K562 (cell line): ENCODE results near the gene DNMT1. TPM values are rescaled to one million over a fixed set of nuclear protein-coding genes. Genes with fewer than 3 reads are reported as not detected.
A peak's percentile ranks its signal among the peaks of the same experiment; 100 is the strongest.

Experiments
- DNMT1 ChIP-seq: fragments of 450-650 bp; IDR thresholded peaks from 2 replicates; pipeline ENCODE4 v1.6.1; 2016; ENCODE audit warnings: antibody characterized with exemption, mild to moderate bottlenecking
- ESRRA ChIP-seq: fragments of 450-650 bp; IDR thresholded peaks from 2 replicates; pipeline ENCODE4 v1.6.1; 2014; ENCODE audit warnings: low read depth, mild to moderate bottlenecking, moderate library complexity, borderline replicate concordance
- KDM1A ChIP-seq, 2 experiments: fragments of 450-650 bp; IDR thresholded peaks; 2 replicates each; pipeline ENCODE4 v1.6.1; 2016; ENCODE audit warnings: mild to moderate bottlenecking in 2 of 2
- TAF15 ChIP-seq: fragments of 200-400 bp; formaldehyde crosslinking; IDR thresholded peaks from 2 replicates; pipeline ENCODE4 v1.6.1; 2017; ENCODE audit warnings: mild to moderate bottlenecking, low read depth, low read length, moderate library complexity
- polyA plus RNA-seq, 8 experiments: library from polyadenylated mRNA; depleted of rRNA in 4 of 8; stranded (reverse) in 5 of 8; unstranded in 3 of 8; fragments of >200 nt; fragmentation: Nextera tagmentation in 2 of 8; fragmentation: Illumina TruSeq in 1 of 8; extraction: Ambion mirVana in 2 of 8; extraction: Trizol in 1 of 8; gene quantifications; 2 replicates each; pipeline versions ENCODE4 v1.2.1 to v1.2.3, GENCODE V29; 2011 to 2014; ENCODE audit warnings: inconsistent platforms in 1 of 8, missing spikeins in 1 of 8
- total RNA-seq, 7 experiments: library from RNA; depleted of rRNA in 6 of 7; stranded (reverse); fragments of >200 nt in 6 of 7; fragmentation: Illumina TruSeq in 2 of 7; extraction: Trizol in 2 of 7; gene quantifications; 2 replicates each; pipeline versions ENCODE4 v1.2.1 to v1.2.3, GENCODE V29; 2011 to 2021; ENCODE audit warnings: low replicate concordance in 1 of 7
- TF ChIP-seq, protein P1 (sequence below), 2 experiments: fragments of 450-650 bp; formaldehyde crosslinking in 1 of 2; IDR thresholded peaks; 2 replicates each; pipeline versions ENCODE4 v1.4.0 to v1.6.1; 2014 to 2020; ENCODE audit warnings: mild to moderate bottlenecking in 2 of 2, borderline replicate concordance in 1 of 2, low read depth in 1 of 2
- TF ChIP-seq, protein P2 (sequence below): fragments of 450-650 bp; IDR thresholded peaks from 2 replicates; pipeline ENCODE4 v1.6.1; 2016; ENCODE audit warnings: mild to moderate bottlenecking, moderate library complexity

Gene DNMT1
- total and polyA plus RNA-seq, 9 of the 15 experiments (the other 6 are each of a cell fraction or from before 2014, with no cell fraction given) = 80.1 to 271 (median 121) TPM

DNA sequence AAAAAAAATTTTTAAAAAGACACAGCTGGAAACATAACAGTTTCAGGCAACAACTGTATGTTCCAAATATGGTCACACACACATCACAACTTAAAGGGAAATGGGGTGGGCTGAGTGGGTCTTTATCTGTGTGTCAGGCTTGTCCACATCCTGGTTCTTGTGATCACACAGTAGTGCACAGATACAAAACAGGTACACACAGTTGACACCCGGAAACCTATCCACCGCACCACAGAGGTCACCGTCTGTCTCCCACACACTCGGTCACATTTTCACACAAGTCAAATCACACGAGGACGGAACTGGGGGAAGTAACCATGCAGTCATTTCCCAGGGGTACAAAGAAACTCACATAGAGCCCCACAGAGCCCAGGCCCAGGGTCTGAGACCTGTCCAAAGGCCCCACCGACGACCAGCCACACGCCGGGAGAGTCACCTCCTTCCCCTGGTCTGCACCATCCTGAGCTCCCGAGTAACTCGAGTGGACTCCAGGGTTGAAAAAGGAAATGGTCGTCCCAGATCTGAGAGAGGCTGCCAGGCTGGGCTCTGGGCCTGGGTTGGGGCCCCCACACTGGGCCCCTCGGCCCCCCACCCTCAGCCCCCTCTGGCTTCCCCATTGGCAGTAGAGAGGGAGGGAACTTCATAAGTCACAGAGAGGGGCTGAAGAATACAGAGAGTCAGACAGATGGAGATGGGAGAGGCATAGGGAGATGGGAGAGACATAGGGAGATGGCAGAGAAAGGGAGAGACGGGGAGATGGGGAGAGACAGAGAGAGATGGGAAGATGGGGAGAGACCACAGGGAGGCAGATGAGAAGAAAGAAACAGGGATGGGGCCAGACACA, 89.9 kb downstream of the DNMT1 start (continued):
- TF ChIP-seq, protein P1, sequence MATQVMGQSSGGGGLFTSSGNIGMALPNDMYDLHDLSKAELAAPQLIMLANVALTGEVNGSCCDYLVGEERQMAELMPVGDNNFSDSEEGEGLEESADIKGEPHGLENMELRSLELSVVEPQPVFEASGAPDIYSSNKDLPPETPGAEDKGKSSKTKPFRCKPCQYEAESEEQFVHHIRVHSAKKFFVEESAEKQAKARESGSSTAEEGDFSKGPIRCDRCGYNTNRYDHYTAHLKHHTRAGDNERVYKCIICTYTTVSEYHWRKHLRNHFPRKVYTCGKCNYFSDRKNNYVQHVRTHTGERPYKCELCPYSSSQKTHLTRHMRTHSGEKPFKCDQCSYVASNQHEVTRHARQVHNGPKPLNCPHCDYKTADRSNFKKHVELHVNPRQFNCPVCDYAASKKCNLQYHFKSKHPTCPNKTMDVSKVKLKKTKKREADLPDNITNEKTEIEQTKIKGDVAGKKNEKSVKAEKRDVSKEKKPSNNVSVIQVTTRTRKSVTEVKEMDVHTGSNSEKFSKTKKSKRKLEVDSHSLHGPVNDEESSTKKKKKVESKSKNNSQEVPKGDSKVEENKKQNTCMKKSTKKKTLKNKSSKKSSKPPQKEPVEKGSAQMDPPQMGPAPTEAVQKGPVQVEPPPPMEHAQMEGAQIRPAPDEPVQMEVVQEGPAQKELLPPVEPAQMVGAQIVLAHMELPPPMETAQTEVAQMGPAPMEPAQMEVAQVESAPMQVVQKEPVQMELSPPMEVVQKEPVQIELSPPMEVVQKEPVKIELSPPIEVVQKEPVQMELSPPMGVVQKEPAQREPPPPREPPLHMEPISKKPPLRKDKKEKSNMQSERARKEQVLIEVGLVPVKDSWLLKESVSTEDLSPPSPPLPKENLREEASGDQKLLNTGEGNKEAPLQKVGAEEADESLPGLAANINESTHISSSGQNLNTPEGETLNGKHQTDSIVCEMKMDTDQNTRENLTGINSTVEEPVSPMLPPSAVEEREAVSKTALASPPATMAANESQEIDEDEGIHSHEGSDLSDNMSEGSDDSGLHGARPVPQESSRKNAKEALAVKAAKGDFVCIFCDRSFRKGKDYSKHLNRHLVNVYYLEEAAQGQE (IDR thresholded peaks at IDR 0.05; ENCODE audit: borderline replicate concordance) = no peak
- TF ChIP-seq, protein P1 (CRISPR knock-in tag; IDR thresholded peaks at IDR 0.05; ENCODE audit: low read depth) = no peak
- TF ChIP-seq KDM1A (IDR thresholded peaks at IDR 0.05) (peak in 1 of 2 experiments; percentile 26; a peak in 1 of 4 replicates), TAF15 (no peak), DNMT1 (no peak), ESRRA (peak; percentile 45; the same call in 1 of the 2 replicates)
- TF ChIP-seq, protein P2, sequence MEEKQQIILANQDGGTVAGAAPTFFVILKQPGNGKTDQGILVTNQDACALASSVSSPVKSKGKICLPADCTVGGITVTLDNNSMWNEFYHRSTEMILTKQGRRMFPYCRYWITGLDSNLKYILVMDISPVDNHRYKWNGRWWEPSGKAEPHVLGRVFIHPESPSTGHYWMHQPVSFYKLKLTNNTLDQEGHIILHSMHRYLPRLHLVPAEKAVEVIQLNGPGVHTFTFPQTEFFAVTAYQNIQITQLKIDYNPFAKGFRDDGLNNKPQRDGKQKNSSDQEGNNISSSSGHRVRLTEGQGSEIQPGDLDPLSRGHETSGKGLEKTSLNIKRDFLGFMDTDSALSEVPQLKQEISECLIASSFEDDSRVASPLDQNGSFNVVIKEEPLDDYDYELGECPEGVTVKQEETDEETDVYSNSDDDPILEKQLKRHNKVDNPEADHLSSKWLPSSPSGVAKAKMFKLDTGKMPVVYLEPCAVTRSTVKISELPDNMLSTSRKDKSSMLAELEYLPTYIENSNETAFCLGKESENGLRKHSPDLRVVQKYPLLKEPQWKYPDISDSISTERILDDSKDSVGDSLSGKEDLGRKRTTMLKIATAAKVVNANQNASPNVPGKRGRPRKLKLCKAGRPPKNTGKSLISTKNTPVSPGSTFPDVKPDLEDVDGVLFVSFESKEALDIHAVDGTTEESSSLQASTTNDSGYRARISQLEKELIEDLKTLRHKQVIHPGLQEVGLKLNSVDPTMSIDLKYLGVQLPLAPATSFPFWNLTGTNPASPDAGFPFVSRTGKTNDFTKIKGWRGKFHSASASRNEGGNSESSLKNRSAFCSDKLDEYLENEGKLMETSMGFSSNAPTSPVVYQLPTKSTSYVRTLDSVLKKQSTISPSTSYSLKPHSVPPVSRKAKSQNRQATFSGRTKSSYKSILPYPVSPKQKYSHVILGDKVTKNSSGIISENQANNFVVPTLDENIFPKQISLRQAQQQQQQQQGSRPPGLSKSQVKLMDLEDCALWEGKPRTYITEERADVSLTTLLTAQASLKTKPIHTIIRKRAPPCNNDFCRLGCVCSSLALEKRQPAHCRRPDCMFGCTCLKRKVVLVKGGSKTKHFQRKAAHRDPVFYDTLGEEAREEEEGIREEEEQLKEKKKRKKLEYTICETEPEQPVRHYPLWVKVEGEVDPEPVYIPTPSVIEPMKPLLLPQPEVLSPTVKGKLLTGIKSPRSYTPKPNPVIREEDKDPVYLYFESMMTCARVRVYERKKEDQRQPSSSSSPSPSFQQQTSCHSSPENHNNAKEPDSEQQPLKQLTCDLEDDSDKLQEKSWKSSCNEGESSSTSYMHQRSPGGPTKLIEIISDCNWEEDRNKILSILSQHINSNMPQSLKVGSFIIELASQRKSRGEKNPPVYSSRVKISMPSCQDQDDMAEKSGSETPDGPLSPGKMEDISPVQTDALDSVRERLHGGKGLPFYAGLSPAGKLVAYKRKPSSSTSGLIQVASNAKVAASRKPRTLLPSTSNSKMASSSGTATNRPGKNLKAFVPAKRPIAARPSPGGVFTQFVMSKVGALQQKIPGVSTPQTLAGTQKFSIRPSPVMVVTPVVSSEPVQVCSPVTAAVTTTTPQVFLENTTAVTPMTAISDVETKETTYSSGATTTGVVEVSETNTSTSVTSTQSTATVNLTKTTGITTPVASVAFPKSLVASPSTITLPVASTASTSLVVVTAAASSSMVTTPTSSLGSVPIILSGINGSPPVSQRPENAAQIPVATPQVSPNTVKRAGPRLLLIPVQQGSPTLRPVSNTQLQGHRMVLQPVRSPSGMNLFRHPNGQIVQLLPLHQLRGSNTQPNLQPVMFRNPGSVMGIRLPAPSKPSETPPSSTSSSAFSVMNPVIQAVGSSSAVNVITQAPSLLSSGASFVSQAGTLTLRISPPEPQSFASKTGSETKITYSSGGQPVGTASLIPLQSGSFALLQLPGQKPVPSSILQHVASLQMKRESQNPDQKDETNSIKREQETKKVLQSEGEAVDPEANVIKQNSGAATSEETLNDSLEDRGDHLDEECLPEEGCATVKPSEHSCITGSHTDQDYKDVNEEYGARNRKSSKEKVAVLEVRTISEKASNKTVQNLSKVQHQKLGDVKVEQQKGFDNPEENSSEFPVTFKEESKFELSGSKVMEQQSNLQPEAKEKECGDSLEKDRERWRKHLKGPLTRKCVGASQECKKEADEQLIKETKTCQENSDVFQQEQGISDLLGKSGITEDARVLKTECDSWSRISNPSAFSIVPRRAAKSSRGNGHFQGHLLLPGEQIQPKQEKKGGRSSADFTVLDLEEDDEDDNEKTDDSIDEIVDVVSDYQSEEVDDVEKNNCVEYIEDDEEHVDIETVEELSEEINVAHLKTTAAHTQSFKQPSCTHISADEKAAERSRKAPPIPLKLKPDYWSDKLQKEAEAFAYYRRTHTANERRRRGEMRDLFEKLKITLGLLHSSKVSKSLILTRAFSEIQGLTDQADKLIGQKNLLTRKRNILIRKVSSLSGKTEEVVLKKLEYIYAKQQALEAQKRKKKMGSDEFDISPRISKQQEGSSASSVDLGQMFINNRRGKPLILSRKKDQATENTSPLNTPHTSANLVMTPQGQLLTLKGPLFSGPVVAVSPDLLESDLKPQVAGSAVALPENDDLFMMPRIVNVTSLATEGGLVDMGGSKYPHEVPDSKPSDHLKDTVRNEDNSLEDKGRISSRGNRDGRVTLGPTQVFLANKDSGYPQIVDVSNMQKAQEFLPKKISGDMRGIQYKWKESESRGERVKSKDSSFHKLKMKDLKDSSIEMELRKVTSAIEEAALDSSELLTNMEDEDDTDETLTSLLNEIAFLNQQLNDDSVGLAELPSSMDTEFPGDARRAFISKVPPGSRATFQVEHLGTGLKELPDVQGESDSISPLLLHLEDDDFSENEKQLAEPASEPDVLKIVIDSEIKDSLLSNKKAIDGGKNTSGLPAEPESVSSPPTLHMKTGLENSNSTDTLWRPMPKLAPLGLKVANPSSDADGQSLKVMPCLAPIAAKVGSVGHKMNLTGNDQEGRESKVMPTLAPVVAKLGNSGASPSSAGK = peak; percentile 79
